ENCODE data around the gene PCLAF. TPM values are rescaled to one million over a fixed set of nuclear protein-coding genes. Genes with fewer than 3 reads are reported as not detected.
A peak's percentile ranks its signal among the peaks of the same experiment; 100 is the strongest.

Gene PCLAF
- total and polyA plus RNA-seq, 2 of the 4 experiments (the other 2 are of a cell fraction) = 12.9 to 60.5 TPM

DNA sequence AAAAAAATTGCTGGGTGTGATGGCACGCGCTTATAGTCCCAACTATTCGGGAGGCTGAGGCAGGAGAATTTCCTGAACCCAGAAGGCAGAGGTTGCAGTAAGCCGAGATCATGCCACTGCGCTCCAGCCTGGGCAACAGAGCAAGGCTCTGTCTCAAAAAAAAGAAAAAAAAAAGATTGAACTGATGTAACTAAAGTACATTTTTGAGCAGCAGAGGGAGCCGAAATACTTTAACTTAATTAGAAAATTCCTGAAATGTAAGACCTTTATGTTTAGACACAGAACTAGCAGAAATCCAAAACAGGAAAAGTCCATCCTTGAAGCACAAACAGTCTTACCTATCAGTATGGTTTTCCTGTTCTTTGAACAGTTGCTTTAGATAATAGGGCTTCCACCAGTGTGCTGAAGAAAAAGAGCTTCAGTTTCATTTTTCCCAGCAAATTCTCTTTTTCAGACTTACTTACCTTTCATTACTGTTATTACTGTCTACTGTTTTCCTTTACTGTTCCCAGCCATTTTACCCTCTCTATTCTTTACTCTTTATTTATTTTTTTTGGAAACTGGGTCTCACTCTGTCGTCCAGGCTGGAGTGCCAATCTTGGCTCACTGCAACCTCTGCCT is 45.7 kb upstream of the PCLAF start:
- no peak overlapping the region for H2BK15ac ChIP-seq (ENCODE audit: low read depth, low read length)
- TF ChIP-seq SMC3 (IDR thresholded peaks at IDR 0.05; ENCODE audit: low read depth, low read length) = peak; percentile 63
- no peak for TF ChIP-seq BHLHE40 (IDR thresholded peaks at IDR 0.05; ENCODE audit: low read depth, low read length)
- TF ChIP-seq, protein P1, sequence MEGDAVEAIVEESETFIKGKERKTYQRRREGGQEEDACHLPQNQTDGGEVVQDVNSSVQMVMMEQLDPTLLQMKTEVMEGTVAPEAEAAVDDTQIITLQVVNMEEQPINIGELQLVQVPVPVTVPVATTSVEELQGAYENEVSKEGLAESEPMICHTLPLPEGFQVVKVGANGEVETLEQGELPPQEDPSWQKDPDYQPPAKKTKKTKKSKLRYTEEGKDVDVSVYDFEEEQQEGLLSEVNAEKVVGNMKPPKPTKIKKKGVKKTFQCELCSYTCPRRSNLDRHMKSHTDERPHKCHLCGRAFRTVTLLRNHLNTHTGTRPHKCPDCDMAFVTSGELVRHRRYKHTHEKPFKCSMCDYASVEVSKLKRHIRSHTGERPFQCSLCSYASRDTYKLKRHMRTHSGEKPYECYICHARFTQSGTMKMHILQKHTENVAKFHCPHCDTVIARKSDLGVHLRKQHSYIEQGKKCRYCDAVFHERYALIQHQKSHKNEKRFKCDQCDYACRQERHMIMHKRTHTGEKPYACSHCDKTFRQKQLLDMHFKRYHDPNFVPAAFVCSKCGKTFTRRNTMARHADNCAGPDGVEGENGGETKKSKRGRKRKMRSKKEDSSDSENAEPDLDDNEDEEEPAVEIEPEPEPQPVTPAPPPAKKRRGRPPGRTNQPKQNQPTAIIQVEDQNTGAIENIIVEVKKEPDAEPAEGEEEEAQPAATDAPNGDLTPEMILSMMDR (conservative IDR thresholded peaks at IDR 0.05; ENCODE audit: low read depth, low read length) = peak; percentile 51
- TF ChIP-seq, protein P2, sequence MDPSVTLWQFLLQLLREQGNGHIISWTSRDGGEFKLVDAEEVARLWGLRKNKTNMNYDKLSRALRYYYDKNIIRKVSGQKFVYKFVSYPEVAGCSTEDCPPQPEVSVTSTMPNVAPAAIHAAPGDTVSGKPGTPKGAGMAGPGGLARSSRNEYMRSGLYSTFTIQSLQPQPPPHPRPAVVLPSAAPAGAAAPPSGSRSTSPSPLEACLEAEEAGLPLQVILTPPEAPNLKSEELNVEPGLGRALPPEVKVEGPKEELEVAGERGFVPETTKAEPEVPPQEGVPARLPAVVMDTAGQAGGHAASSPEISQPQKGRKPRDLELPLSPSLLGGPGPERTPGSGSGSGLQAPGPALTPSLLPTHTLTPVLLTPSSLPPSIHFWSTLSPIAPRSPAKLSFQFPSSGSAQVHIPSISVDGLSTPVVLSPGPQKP (IDR thresholded peaks at IDR 0.05; ENCODE audit: borderline replicate concordance, low read depth, low read length) = no peak
- TF ChIP-seq CHD1 (IDR thresholded peaks at IDR 0.05; ENCODE audit: low read depth, low read length) = no peak
- TF ChIP-seq MXI1 (IDR thresholded peaks at IDR 0.05; ENCODE audit: borderline replicate concordance, low read depth, low read length) = no peak
- no peak for TF ChIP-seq RFX5 (IDR thresholded peaks at IDR 0.05; ENCODE audit: low read depth, low read length)
- TF ChIP-seq, protein P3, sequence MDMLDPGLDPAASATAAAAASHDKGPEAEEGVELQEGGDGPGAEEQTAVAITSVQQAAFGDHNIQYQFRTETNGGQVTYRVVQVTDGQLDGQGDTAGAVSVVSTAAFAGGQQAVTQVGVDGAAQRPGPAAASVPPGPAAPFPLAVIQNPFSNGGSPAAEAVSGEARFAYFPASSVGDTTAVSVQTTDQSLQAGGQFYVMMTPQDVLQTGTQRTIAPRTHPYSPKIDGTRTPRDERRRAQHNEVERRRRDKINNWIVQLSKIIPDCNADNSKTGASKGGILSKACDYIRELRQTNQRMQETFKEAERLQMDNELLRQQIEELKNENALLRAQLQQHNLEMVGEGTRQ (IDR thresholded peaks at IDR 0.05; ENCODE audit: low read depth, low read length) = no peak
- TF ChIP-seq POLR2A (IDR thresholded peaks at IDR 0.05; ENCODE audit: low read depth, low read length) = no peak
- no peak for TF ChIP-seq FOS (IDR thresholded peaks at IDR 0.05; ENCODE audit: low read depth, low read length)
- TF ChIP-seq NFE2L2 (IDR thresholded peaks at IDR 0.05; ENCODE audit: low read depth, low read length) = no peak
- no peak for TF ChIP-seq MAFK (IDR thresholded peaks at IDR 0.05; ENCODE audit: low read depth, low read length)
- no peak for TF ChIP-seq MAZ (IDR thresholded peaks at IDR 0.05; ENCODE audit: borderline replicate concordance, low read depth, low read length)
- TF ChIP-seq CEBPB (IDR thresholded peaks at IDR 0.05; ENCODE audit: low read depth, low read length) = no peak
- TF ChIP-seq RAD21 (IDR thresholded peaks at IDR 0.05; ENCODE audit: low read length) = peak; percentile 57
- TF ChIP-seq RCOR1 (IDR thresholded peaks at IDR 0.05; ENCODE audit: insufficient replicate concordance, low read length) = no peak
- no peak overlapping the region for H3K4ac ChIP-seq (ENCODE audit: low read depth, low read length)
- H3K79me1 ChIP-seq (ENCODE audit: low read depth in 1 of 2, low read length in 2 of 2) = peaks cover 3 to 20% of the 10 kb centered on the region in 2 experiments; a peak in 3 of 4 replicates
- H2AK9ac ChIP-seq (replicated peaks; ENCODE audit: low read depth, low read length, poor library complexity) = no peak overlapping the region
- H3K36me3 ChIP-seq (ENCODE audit: control insufficient read depth, insufficient read depth, low read length) = peaks cover 10% of the 10 kb centered on the region
- BruUV-seq (replicated peaks) = no TSS peak
- no peak overlapping the region for H3K4me3 ChIP-seq (ENCODE audit: insufficient read depth, low read depth, low read length)
- H3K9me1 ChIP-seq (ENCODE audit: insufficient read depth, low read length) = no peaks in the 10 kb centered on the region
- no peaks in the 10 kb centered on the region for H4K20me1 ChIP-seq (ENCODE audit: insufficient read depth, low read length)
- no peaks in the 10 kb centered on the region for H3K9me3 ChIP-seq (ENCODE audit: control insufficient read depth, insufficient read depth, low read length)
- H3K18ac ChIP-seq (ENCODE audit: low read depth, low read length) = no peak overlapping the region
- in situ Hi-C loops (cut with MboI; ENCODE audit: low sequenced_read_pairs) = loop anchor here (5.0 kb wide), 1 partner anchor 240 kb away; no protein-coding TSS in a partner anchor
- ATAC-seq (ENCODE audit: low read depth) (peak; percentile 69), DNase-seq (peak; percentile 54)
- H4K5ac ChIP-seq (ENCODE audit: low read depth, low read length) = no peak overlapping the region
- no peak overlapping the region for H2BK20ac ChIP-seq (ENCODE audit: low read depth, low read length)
- no peak overlapping the region for H2AK5ac ChIP-seq (ENCODE audit: low read depth, low read length)
- no peaks in the 10 kb centered on the region for H3K27me3 ChIP-seq (ENCODE audit: control insufficient read depth, insufficient read depth, low read length)
- ChIA-PET CTCF (no interaction called here), POLR2A (ENCODE audit: unreplicated experiment) (no interaction called here)
- H3K14ac ChIP-seq (replicated peaks; ENCODE audit: low read depth, low read length) = no peak overlapping the region
- H3K9ac ChIP-seq (ENCODE audit: low read depth, low read length) = no peak overlapping the region
- H2AFZ ChIP-seq (replicated peaks; ENCODE audit: low read length, poor library complexity) = no peak overlapping the region
- peaks cover 4% of the 10 kb centered on the region; the same call in 1 of the 2 replicates for H3K4me1 ChIP-seq (ENCODE audit: control insufficient read depth, insufficient read depth, low read length)
- intact Hi-C loops (cut with micrococcal nuclease) = loop anchor here (1.0 to 5.0 kb wide), 3 partner anchors 227 to 300 kb away; no protein-coding TSS in a partner anchor
- H4K91ac ChIP-seq (ENCODE audit: insufficient read depth, low read depth, low read length) = no peak overlapping the region
- H2BK120ac ChIP-seq (ENCODE audit: low read depth, low read length) = no peak overlapping the region
- no peak overlapping the region for H3K56ac ChIP-seq (ENCODE audit: extremely low read depth, insufficient read depth, low read length)
- H4K8ac ChIP-seq (ENCODE audit: low read depth in 2 of 2, low read length in 2 of 2) = no peak overlapping the region
- H3K27ac ChIP-seq (ENCODE audit: insufficient read depth, low read length) = no peak overlapping the region
- WGBS, 2 experiments (ENCODE audit: extremely low coverage in 2 of 2, insufficient read length in 1 of 2) = no CpG with 5 or more reads among the region's 7 CpGs
- dilution Hi-C loops (cut with HindIII; ENCODE audit: low sequenced_read_pairs, unreplicated experiment) = no loop called here
- no peak overlapping the region for H2BK5ac ChIP-seq (ENCODE audit: low read depth, low read length, poor library complexity, severe bottlenecking)
- no peak overlapping the region for H3K23ac ChIP-seq (ENCODE audit: low read depth, low read length)
- H3K4me2 ChIP-seq (ENCODE audit: low read depth, low read length) = no peak overlapping the region
